Activated CD4-positive, CD25-positive, alpha-beta regulatory T cell treated with anti-CD3 and anti-CD28 coated beads, Interleukin-2, amount 50 U/mL, for 16 hours (primary cell): ENCODE measurements around the gene MORN1.
"Not testable (repeated sequence)": the region's sequence is repeated elsewhere in the genome, so short reads cannot be mapped to it uniquely, and the experiment has no call there.

Experiments
- DNase-seq: peaks from one replicate; pipeline ENCODE4 v3.0.0-alpha.2; 2020; ENCODE audit warnings: low read depth, low spot score

The MORN1 gene

DNA sequence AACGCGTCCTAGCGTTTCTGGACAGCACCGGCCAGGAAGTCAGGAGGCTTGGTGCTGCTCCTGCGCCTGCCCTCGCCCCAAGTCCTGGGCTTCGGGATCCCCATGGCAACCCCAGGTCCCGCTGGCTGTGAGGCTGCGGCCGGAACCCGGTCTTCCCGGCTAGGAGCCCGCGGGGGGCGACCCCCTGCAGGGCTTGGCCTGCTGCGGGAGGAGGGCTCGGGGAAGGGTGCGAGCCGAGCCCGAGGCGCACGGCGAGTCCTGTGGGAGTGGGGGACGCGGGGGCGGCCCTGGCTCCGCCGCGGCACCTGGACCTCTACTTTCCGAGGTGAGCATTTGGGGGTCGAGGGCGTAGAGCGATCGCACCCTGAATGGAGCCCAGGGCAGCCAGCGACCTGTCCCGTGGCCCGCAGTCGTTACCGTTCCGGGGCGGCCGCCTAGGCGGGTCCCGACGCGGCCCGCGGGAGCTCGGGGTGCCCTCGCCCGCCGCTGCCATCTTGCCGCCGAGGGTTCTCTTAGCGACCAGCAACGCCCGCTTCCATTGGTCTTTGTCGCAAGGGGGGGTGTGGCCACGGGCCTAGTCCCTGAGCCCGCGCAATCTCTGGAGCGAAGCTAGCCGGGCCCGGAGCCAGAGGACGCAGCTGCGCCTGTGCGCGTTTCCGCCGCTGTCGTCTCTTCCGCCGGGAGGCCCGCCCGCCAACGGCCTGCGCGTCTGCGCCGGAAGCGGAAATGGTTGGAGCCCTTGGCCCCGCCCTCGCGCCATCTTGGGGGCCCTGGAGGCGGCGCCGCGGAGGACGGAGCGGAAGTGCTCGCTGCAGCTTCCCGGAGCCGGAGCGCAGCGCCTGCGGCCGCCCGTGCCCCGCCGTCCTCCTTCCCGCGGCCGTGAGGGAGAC lies at the start of gene MORN1, which contains the start of gene RER1:
MORN1 (minus strand) TSS at position 514 of the 890 bp plus-strand sequence; CDS start at position 493, 21 bp downstream.
RER1 (plus strand) TSS at position 801 of the 890 bp plus-strand sequence. CDS start 3,950 bp downstream, outside the sequence.
- DNase-seq, result peak; percentile 98

DNA sequence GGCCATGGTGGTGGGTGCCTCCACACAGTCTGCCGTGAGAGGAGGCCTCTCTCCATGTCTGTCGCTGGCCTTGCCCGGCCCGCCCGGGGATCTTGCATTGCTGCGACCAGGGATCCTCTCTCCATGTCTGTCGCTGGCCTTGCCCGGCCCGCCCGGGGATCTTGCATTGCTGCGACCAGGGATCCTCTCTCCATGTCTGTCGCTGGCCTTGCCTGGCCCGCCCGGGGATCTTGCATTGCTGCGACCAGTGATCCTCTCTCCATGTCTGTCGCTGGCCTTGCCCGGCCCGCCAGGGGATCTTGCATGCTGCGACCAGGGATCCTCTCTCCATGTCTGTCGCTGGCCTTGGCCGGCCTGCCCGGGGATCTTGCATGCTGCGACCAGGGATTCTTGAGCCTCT lies 49.0 kb upstream of the MORN1 start:
- not testable (repeated sequence) for DNase-seq

DNA sequence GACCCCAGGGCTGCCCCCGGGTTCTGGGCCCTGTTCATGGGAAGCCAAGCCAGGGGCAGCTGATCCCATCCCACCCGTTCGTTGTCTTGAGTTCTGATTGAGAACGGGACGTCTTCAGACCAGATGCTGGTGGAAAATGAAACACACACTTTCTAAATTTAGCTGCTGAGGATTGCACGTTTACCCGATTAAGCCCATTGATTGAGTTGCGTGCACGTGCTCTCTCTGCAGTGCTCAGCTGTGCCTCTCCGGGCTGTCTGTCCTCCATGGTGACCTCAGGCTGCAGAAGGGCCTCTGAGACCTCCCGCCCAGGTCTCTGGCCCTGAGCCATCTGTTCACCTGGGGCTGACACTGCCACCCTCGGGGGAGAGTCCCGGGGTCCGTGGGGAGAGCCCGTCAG lies 48.0 kb upstream of the MORN1 start:
- no peak for DNase-seq

DNA sequence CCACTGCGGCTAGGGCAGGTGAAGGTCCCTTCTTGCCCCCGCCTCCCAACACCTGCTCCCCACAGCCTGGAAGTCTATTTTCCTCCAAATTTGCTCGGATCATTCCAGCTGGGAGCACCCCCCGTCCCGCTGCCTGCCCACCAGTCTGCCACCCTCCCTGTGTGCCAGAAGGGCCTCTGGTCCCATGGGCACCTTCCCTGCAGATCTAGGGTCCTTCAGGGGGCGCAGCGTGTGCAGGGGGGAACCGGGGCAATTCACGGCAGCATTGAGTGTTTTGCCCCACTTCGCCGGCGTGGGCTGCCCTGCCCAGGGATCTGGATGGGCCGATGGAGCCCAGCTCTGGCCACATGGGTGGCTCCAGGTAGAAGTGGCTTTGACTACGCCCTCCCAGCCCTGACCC lies 47.3 kb upstream of the MORN1 start:
- no peak for DNase-seq

DNA sequence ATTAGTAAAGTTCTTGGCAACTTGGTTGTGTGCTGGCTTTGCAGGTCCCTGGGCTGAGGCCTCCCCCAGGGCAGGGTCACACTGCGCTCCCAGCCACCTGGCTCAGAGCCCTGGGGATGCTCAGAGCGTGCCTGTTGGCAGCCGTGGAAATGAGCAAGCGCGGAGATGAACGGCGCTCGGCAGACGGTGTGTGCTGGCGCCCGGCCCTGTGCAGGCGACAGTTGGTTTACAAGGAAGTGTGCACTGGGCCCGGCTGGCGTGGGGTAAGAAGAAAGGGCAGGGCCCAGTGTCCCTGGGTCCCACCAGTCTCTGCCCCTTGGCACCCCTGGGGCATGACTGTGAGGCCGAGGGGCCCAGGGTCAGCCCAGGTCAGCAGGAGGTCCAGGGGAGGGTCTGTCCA lies 46.7 kb upstream of the MORN1 start:
- DNase-seq, result no peak

DNA sequence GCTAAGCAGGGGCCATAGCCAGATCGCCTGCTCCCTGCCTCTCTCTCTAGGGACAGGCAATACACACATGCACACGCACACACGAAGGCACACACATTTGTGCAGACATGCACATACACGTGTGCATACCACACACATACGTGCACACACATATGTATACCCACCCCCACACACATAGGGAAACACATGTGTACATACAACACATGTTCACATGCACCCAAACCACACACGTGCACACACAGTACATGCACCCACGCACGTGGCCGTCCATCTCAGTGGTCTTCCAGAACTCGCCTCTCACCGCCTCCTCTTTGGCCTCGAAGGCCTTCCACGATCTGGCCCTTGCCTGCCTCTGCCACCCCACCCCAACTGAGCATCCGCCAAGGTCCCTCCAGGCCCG lies 46.3 kb upstream of the MORN1 start:
- DNase-seq, result no peak

DNA sequence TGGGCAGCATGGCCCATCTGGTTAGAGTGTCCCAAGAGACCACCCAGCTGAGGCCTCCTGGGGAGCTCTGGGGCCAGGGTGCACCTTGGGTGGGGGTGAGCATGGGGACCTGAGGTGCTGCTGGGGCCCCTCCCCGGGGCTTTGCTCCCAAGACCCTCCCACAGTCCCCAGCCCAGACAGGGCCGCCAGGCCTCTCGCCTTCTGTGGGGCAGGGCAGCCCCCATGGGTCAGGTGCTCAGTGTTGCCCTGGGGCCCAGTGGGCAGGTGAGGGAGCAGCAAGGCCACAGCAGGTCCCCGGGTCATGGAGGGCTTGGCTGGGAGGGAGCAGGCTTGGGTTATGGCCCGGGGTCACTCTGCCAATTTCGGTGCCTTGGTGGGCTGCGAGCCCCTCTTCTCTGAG lies 45.5 kb upstream of the MORN1 start:
- DNase-seq, result no peak

DNA sequence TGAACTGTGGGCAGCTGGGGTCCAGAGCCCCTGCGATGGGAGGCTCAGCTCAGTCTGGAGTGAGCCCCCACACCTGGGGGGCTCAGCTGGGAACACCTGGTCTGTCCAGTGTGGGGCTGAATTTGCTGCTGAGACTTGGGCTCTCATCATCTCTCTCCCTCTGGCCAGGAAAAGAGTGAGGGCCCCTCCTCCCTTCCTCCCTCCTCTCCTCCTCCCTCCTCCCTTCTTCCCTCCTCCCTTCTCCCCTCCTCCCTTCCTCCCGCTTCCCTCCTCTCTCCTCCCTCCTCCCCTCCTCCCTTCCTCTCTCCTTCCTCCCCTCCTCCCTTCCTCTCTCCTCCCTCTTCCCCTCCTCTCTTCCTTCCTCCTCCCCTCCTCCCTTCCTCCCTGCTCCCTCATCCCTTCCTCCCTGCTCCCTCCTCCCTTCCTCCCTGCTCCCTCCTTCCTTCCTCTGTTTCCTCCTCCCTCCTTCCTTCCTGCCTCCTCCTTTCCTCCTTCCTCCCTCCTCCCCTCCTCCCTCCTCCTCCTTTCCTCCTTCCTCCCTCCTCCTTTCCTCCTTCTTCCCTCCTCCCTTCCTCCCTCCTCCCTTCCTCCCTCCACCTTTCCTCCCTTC lies 44.5 kb upstream of the MORN1 start:
- no peak for DNase-seq

DNA sequence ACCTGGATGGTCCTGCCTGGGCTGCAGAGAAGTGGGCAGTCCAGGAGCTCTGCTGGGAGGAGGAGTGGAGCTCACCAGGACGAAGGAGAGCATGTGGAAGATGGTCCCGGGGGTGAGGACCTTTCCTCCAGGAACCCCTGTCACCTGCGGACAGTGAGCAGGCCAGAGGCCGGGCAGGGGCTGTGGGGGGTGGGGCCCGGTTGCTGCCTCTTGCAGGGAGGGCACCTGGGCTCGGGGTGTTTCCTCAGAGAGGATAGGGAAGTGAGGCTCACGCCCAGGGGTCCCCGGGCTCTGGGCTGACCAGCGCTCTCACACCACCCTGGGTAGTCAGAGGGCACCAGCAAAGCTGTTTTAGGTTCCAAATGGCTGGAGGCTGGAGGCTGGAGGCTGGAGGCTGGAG lies 43.7 kb upstream of the MORN1 start:
- no peak for DNase-seq

DNA sequence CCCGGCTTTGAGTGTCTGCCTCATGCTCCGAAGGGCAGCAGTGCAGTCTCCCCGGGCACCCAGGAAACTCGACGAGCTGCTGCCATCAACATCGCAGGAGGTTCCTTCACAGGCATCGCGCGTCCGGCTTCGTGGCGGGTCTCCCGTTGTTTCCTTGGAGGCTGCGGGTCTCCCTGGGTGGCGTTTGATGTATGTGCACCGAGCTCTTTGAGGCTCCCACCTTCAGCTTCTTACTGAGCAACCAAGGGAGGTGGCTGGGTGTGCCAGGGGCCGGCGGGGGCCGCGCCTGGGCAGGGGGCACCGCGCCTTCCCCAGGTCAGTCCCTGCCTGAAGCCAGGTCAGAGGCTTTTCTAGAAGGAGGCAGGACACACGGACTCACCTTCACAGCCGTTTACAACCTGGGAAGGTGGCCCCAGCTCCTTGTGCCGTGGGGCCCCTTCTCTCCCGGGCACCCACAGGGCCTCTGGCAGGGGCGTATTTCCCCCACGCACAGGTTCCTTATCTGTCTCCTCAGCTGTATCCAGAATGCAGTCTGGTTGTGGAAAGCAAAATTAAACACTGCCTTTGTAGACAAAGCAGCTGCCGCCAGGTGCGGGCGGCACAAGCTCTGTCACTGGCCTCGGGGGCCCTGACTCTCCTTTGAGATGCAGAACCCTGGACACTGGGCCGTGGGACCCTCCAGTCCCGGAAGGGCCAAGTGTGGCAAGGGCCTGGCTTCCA lies 42.7 kb upstream of the MORN1 start:
- DNase-seq, result no peak

DNA sequence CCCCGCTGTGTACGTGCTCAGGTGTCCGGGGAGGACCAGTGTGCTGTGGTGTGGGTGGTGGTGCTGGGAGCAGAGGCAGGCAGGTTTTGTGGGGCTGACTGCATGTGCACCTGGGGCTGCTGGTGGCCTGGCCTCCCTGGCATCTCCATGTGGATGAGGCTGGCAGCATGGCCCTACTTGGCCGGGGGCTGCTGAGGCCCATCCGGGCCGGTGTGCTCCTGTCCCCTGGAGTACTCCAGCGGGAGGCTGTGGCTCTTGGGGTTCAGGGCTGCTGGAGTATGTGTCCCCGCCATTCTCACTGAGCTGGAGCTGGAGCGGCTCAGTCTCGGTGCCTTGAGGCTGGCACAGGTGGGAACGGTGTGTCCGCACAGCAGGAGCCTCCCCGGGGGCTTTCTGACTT lies 41.8 kb upstream of the MORN1 start:
- no peak for DNase-seq

DNA sequence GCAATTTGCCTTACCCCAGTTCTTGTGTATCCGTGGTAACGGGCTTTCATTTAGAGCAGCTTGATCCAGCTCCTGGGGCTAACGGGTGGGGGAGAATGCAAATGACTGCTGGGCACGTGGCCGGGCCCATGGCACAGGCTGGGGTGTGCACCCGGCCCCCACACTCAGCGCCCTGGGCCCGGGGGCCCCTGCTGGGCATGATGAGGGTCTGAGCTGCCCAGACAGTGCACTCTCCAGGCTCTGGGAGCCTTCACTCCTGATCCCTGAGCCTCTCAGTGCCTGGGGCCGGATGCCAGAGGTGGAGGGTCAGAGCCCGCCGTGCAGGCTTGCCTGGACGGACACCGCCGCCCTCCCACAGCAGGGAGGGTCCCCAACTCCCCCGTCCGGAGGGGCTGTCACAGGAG lies 41.1 kb upstream of the MORN1 start:
- DNase-seq, result no peak

DNA sequence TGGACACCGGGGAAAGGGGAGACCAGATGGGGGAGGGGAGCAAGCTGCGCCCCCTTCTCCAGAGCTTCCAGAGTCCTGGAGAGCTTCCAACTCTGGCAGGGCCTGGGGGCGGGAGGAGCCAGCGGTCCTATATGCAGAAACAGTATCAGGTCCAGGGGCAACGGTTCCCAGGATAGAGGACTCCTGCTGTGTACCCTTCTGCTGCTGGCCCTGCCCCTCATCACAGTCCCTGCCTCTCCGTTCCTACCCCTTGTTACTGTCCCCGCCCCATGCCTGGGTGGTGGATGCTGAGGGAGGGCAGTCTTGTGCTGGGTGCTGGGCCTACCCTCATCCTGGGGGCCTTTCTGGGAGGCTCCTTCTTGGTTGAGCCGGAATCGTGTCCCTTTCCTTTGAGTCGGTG lies 40.2 kb upstream of the MORN1 start:
- DNase-seq, result no peak

DNA sequence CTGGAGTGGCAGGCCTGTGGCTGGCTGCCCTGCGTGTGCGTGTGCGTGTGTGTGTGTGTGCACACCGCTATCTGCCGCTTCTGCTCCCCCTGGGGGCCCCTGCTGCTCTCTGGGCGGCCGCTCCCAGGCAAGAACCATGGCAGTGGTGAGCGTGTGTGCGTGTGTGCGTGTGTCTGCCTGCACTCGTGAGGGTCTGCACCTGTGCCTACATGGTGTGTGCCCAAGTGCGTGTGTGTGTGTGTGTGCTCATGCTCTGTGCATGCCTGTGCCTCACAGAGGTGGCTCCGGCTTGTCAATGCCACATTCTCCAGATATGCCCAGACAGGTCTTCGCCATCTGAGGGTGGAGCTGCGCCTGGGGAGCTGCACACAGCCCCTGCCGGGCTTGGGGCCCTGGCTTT lies 39.7 kb upstream of the MORN1 start:
- no peak for DNase-seq

DNA sequence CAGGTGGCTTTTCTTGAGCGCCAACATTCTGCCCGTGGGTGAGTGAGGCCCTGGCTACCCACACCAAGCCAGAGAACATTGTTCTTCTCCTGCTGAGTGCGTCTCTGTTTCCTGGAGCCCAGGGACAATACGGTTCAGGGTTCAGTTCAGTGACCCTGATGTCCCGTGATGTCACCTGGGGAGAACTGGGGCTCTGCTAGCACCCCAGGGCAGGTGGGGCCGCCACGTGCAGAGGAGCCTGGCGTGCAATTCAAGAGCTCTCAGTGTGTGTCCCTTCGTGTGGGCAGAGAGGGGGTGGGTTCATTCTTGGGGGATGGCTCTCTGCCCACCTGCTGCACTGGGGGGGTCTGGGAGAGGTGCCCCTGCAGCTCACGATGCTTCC lies 39.2 kb upstream of the MORN1 start:
- DNase-seq, result no peak

DNA sequence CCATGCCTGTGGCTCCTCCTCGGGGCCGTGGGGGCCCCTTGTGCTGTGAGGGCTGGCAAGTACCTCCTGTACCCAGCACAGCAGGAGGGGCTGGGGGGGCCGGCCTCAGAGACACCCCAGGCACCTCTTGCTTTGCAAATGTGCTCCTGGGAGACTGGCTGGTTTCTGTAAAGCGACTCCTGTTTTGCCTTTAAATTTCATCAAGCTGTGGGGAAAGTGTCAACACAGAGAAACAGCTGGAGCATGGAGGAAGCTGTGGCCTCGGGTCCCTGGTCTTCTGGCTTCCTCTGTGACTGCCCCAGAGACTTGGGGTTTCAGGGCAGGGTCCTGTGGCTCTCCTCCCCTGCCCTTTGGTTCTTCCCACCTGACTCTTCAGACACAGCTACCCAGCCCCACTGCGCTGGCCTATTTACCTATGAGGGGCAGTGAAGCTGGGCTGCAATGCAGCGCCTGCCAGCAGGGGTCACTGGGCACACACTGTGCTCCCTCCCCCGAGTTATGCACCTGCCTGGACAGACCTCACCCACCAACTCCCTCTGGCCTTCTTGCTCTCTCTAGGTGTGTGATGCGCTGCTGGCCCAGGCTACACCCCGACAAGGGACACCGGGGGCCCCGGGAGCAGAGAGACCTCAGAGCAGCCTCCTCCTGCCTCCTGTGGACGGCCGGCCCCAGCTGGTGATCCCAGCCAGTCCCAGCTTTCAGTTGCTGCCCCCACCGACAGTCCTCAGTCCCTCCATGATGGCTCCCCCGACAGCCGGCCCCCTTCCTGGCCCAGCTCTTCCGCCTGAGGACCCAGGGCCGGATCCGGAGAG lies 38.6 kb upstream of the MORN1 start:
- no peak for DNase-seq

DNA sequence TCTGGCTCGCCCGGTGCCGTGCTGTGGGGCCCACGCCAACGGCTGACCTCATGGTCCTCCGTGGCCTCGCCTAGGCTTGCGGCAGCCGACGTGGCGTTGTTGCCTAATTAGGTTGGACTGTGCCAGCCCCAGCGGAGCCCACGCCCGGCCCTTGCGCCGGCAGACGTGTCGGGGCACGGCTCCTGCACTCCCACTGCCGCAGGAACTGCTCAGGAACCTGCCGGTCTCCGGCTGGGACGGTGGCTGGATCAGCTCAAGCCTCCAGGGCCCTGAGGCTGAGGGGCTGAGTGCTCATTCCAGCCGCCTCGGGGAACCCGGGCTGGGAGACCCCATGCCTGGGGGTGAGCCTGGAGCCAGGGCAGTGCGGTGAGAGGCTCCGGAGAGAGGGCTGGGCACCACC lies 37.1 kb upstream of the MORN1 start:
- DNase-seq, result no peak

DNA sequence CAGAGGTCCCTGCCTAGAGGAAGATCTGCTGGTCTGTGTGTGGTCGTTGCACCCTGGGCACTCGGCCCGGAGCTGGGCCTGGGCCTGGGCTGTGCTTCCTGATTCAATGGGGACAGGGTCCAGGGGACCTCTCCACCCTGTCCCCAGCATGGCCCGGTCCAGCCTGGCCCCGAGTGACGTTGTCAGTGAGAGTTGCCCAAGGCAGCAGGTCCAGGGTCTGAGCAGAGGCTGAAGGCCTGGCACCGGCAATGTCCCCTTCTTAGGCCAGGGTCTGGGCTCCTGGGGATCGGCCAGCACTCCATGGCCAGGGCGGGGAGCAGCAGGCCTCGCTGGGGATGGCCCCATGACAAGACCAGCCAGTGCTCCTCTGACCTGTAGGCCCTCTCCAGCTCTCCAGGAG lies 36.6 kb upstream of the MORN1 start:
- no peak for DNase-seq

DNA sequence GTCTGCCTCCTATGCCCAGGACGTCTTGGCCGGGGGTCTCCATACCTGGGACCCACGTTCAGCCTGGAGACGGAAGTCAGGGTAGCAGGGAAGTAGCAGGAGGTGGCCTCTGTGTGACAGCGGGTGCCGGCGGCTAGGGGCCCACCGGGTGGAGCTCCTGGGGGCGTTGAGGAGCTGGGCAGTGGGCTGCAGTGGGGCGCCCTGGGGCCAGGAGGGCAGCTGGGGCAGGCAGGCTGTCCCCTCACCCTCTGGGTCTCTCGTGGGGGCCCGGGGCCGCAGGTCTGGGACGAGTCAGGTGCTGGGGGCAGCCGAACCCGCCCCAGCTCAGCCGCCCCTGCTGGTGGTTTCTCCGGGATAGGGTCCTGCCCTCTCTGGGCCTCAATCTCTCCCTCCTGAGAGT lies 35.7 kb upstream of the MORN1 start:
- DNase-seq, result no peak

DNA sequence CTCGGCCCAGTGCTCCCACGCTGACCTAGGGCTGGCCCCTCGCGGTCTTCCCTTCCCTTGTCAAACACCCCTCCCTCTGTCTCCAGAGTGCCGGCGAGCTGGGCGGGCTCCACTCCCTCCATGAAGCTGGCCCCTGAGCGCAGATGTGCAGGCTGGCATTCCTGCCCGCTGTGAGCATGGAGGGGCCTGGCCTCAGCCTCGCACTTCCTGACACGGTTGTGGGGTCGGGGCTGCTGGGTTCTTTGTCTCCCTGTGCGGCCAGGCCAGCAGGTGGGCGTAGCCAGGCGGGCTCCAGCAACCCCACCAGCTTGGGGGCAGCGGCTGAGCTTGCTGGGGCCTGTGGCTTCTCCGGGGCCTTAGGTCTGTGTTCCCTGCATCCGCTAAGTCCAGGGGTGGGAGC lies 35.2 kb upstream of the MORN1 start:
- no peak for DNase-seq

DNA sequence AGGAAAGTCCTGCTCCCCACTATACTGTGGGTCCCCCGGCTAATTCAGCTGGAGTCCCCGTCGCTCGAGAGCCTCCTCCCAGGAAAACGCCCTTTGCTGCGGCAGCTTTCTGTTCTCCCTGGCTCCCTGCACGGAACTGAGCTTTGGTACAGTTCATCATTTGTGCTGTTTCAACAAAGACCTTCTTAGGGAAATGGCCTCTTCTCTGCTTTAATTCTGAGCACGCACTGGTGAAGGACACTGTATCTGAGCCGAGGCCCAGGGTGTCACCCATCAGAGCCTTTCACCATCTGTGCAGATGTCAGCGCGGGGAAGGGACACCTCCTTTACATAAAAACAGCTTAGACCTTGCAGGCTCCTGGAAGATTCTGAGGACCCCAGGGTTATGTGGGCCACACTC lies 34.5 kb upstream of the MORN1 start:
- DNase-seq, result no peak

DNA sequence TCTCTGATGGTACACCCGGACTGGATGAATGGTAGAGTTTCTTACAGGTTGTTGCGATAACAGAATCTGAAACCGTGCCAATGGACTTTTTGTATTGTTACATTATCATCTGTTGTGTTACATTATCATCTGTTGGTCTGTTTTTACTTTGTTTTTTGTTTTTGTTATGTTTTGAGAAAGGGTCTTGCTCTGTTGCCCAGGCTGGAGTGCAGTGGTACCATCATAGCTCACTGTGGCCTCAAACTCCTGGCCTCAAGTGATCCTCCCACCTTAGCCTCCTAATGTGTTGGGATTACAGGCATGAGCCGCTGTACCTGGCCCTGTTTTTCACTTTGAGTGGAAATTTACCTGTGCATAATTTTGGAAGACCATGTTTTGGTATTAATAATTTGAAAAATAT lies 31.2 kb upstream of the MORN1 start:
- DNase-seq, result no peak
